A549 (cell line): ENCODE data around the gene DEFB132.

ENCODE experiments used
- CHD4 ChIP-seq: fragments of 200-600 bp; sonication (generic); IDR thresholded peaks from 2 replicates; pipeline ENCODE4 v1.6.1; 2016; ENCODE audit warnings: antibody characterized with exemption, mild to moderate bottlenecking, borderline replicate concordance
- KDM1A ChIP-seq: fragments of 200-600 bp; sonication (generic); IDR thresholded peaks from 2 replicates; pipeline ENCODE4 v1.6.1; 2016; ENCODE audit warnings: low read depth, mild to moderate bottlenecking
- MAX ChIP-seq: IDR thresholded peaks from 2 replicates; pipeline ENCODE4 v1.6.1; 2012
- POLR2A ChIP-seq: IDR thresholded peaks from 2 replicates; pipeline ENCODE4 v1.6.1; 2012; ENCODE audit warnings: mild to moderate bottlenecking, low read length
- POLR2AphosphoS2 ChIP-seq: conservative IDR thresholded peaks from 2 replicates; pipeline ENCODE4 v1.6.1; 2012; ENCODE audit warnings: low read length, improper control_type of control experiment, inconsistent platforms
- RARB ChIP-seq: fragments of 250-450 bp; sonication (Bioruptor Pico); IDR thresholded peaks from 2 replicates; pipeline ENCODE4 v1.8.0; 2021; ENCODE audit warnings: mild to moderate bottlenecking, moderate library complexity
- REST ChIP-seq: fragments of 200-600 bp; sonication (generic); IDR thresholded peaks from 2 replicates; pipeline ENCODE4 v1.6.1; 2016; ENCODE audit warnings: antibody characterized with exemption, mild to moderate bottlenecking, moderate library complexity
- USF2 ChIP-seq: fragments of 450-650 bp; IDR thresholded peaks from 2 replicates; pipeline ENCODE4 v1.6.1; 2014; ENCODE audit warnings: antibody characterized with exemption
- ZFP36 ChIP-seq: fragments of 450-650 bp; IDR thresholded peaks from 2 replicates; pipeline ENCODE4 v1.6.1; 2014; ENCODE audit warnings: borderline replicate concordance; ENCODE audit not compliant: partially characterized antibody
- ZNF302 ChIP-seq: fragments of 250-450 bp; sonication (Bioruptor Pico); IDR thresholded peaks from 2 replicates; pipeline ENCODE4 v1.9.0; 2021; ENCODE audit warnings: inconsistent platforms, mild to moderate bottlenecking, moderate library complexity
- TF ChIP-seq, protein P1 (sequence below): fragments of >200 bp; sonication (Bioruptor Twin); formaldehyde crosslinking; IDR thresholded peaks from 3 replicates; pipeline ENCODE4 v1.5.1; 2016
- TF ChIP-seq, protein P2 (sequence below): fragments of 150-350 bp; IDR thresholded peaks from 2 replicates; pipeline ENCODE4 v1.6.1; 2014; ENCODE audit warnings: low read depth, mild to moderate bottlenecking, low read length

- TF ChIP-seq REST (no peak), KDM1A (no peak), RARB (CRISPR knock-in tag) (no peak), POLR2A (no peak), ZNF302 (CRISPR knock-in tag) (no peak), USF2 (no peak), MAX (no peak), ZFP36 (no peak), CHD4 (no peak), POLR2AphosphoS2 (no peak)
- TF ChIP-seq, protein P1, sequence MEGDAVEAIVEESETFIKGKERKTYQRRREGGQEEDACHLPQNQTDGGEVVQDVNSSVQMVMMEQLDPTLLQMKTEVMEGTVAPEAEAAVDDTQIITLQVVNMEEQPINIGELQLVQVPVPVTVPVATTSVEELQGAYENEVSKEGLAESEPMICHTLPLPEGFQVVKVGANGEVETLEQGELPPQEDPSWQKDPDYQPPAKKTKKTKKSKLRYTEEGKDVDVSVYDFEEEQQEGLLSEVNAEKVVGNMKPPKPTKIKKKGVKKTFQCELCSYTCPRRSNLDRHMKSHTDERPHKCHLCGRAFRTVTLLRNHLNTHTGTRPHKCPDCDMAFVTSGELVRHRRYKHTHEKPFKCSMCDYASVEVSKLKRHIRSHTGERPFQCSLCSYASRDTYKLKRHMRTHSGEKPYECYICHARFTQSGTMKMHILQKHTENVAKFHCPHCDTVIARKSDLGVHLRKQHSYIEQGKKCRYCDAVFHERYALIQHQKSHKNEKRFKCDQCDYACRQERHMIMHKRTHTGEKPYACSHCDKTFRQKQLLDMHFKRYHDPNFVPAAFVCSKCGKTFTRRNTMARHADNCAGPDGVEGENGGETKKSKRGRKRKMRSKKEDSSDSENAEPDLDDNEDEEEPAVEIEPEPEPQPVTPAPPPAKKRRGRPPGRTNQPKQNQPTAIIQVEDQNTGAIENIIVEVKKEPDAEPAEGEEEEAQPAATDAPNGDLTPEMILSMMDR, result no peak
- TF ChIP-seq, protein P2, sequence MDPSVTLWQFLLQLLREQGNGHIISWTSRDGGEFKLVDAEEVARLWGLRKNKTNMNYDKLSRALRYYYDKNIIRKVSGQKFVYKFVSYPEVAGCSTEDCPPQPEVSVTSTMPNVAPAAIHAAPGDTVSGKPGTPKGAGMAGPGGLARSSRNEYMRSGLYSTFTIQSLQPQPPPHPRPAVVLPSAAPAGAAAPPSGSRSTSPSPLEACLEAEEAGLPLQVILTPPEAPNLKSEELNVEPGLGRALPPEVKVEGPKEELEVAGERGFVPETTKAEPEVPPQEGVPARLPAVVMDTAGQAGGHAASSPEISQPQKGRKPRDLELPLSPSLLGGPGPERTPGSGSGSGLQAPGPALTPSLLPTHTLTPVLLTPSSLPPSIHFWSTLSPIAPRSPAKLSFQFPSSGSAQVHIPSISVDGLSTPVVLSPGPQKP, result no peak
Measured at GRCh38 chr20:284172-284571, 26.6 kb downstream of the DEFB132 start.
